GM21515 (cell line): ENCODE measurements around the gene KIDINS220.
A peak's percentile ranks its signal among the peaks of the same experiment; 100 is the strongest.

ENCODE experiments used
- ATAC-seq: cut with Tn5 transposase; IDR thresholded peaks from one replicate; pipeline ENCODE4 v1.9.1; 2021; ENCODE audit not compliant: unreplicated experiment

KIDINS220 gene

GRCh38 chr2:8805278-8806210 lies 31.9 kb downstream of the KIDINS220 start:
- ATAC-seq: no peak

GRCh38 chr2:8803658-8804379 lies 33.6 kb downstream of the KIDINS220 start:
- peak; percentile 95 for ATAC-seq

- ATAC-seq: no peak
Observed at GRCh38 chr2:8802741-8803140, 34.7 kb downstream of the KIDINS220 start.

GRCh38 chr2:8800821-8801220 lies 36.6 kb downstream of the KIDINS220 start:
- ATAC-seq: no peak

DNA sequence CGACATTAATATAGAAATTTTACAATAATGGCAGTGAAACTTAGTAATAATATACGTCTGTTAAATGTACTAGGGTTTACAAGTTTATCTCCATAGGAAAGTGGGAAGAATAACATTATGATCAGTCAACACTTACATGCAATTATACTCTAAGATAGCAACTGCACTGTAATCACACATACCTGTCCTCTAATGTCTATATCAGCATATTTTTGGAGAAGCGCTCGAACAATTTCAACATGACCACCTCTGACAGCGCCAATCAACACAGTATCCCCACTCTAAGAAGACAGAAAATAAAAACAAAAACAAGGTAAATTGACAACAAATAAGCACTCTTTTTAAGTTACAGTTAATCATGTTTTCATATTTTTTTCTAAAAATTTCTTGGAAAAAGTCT lies 37.2 kb downstream of the KIDINS220 start:
- ATAC-seq: no peak

DNA sequence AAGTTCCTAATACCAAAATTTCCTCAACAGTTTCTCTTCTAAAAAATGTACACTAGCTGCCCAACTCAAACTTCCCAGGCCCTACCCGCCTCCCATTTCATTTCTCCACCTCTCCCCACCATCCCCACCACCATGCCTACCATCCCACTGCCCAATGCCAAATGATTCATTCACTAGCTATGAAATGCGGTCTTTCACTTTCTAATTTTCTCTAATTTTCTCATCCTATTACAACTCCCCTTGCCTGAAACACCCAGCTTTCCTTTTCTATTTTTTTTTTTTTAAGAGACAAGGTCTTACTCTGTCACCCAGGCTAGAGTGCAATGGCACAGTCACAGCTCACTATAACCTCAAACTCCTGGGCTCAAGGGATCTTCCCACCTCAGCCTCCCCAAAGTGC lies 38.4 kb downstream of the KIDINS220 start:
- no peak for ATAC-seq

DNA sequence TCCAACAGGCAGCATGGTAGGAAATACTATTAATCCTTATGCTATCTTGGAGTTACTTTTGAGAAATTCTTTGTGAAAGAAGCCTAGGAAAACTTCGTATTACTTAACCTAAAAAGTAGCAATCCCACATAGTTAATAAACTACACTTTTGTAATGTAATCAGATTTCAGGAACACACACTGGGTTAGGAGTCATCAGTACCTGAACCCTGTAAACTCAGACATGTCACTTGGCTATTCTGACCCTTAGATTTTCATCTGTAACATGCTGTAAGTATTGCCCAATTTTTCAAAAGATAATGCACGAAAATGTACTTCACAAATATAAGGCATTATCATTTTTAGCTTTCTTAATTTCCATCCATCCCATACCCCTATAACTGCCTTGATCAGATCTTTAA lies 39.0 kb downstream of the KIDINS220 start:
- no peak for ATAC-seq

GRCh38 chr2:8797682-8798081 lies 39.7 kb downstream of the KIDINS220 start:
- ATAC-seq: no peak

DNA sequence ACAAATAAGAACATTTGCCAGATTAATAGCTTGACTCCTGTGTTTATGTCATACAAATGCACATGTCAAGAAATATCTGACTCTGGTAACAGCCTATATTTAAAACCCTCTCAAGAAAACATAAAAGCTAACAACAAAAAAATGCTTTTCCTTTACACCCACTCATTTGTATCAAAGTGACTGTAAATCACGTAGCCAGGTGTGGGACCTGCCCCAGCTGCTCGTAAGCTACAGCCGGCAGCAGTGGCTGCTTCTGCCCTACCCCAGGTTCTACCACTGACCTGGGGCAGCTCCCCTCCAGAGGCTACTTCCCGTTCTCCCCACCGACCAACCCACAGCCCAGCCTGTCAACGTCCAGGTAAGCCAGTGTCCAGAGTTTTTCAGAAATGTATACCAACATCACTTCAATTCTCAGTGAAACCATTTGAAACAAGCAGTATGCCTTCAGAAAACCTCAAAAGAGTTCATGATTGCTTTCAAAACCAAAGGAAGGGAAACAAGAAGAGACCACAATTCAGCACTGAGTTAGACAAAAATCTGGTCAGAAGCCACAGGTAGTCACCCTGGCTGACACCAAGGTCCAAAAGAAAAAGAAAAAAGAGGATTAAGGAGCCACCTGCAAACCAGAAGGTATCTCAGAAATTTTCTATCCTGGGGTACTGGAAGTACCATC lies 40.4 kb downstream of the KIDINS220 start:
- peak; percentile 80 for ATAC-seq

GRCh38 chr2:8796315-8796848 lies 41.0 kb downstream of the KIDINS220 start:
- ATAC-seq: no peak

GRCh38 chr2:8794923-8795825 lies 42.2 kb downstream of the KIDINS220 start:
- ATAC-seq: no peak

- ATAC-seq: no peak
Observed at GRCh38 chr2:8790739-8791162, 46.7 kb downstream of the KIDINS220 start.

GRCh38 chr2:8786463-8786862 lies 51.0 kb downstream of the KIDINS220 start:
- no peak for ATAC-seq

DNA sequence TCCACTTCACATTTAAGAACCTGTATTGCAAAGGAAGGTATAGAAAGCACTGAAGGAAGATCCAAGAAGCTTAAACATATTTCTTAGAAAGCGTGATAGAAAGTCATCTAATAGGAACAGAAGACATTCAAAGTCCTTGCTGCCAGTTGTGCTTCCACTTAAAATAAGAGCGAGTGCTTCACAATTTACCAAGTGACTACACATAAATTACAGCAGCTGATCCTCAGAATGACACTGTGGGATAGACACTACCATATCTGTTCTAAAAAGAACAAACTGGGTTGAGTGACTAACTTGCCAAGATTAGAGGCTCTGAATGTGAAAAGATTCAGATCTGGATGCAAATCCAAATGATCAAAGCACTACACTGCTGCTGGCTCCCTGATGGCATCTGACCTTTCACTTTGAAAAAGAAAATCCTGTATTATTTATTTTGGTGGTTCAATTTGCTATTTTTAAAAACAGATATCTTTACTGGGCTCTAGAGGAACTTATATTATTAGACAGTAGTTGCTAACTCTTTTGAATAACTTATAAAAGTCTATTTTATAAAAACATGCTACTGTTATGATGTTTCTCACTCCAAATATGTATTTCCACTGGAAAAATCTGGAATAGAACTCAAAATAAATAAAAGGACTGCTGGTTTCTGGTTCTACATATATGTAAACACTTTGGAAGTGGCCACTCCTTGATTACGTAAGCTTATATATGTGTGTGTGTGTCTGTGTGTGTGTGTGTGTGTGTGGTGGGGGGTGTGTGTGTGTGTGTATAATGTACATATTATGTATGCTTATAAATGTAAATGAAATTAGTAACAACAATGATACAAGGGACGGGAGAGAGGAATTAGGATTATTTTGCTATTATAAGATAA lies 57.4 kb downstream of the KIDINS220 start:
- ATAC-seq: no peak

GRCh38 chr2:8774371-8774770 lies 63.0 kb downstream of the KIDINS220 start:
- no peak for ATAC-seq

DNA sequence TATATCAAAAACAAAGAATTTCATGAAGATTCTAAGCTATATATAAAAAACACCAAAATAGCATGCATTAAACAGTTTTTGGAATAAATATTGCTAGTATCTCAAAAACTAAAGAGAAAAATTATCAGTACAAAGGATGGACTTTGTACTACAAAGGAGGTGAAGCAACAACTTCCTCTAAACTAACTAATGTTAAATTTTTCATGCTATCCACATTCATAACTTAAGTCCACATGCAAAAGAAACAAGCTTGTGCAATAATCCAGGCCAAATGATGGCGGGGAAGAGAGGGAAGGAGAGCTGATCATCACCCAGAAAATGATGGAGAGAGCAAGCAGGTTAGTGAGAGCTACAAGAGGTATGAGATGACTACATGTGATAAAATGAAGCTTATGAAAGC lies 70.1 kb downstream of the KIDINS220 start:
- ATAC-seq: no peak

- no peak for ATAC-seq
Observed at GRCh38 chr2:8761529-8762164, 75.8 kb downstream of the KIDINS220 start.

- no peak for ATAC-seq
Observed at GRCh38 chr2:8756716-8757115, 80.7 kb downstream of the KIDINS220 start.

- ATAC-seq: no peak
Observed at GRCh38 chr2:8756230-8756629, 81.2 kb downstream of the KIDINS220 start.
